ENCODE measurements around the gene MTCH1.

Gene MTCH1

DNA sequence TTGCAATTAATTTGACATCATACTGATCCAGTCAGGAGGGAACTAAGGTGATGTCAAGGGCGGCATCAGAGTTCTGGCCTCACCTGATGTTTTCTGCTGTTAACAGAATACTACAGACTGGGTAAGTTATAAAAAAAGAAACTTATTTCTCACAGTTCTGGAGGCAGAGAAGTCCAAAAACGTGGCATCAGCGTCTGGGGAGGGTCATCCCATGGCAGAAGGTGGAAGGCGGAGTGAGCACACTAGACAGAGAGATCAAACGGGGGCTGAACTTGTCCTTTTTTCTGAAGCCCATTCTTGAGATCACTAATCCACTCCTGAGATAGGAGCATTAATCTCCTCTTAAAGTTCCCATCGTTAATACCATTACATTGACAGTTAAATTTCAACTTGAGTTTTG, 3.3 kb upstream of the MTCH1 start:
- Histone ChIP-seq H3K4me3 (ENCODE audit: low read depth, low read length, poor library complexity, severe bottlenecking) (no peak overlapping the region), H3K27me3 (ENCODE audit: insufficient read depth, low read length) (no peaks in the 10 kb centered on the region), H3K4me2 (ENCODE audit: low read length) (no peak overlapping the region), H3K27ac (ENCODE audit: low read depth, low read length, poor library complexity, severe bottlenecking) (no peak overlapping the region), H3K79me2 (ENCODE audit: insufficient read depth, low read length) (peaks cover 15% of the 10 kb centered on the region), H3K9ac (ENCODE audit: low read length) (no peak overlapping the region), H3K9me3 (ENCODE audit: low read length) (no peaks in the 10 kb centered on the region), H3K36me3 (ENCODE audit: insufficient read depth, low read length) (no peaks in the 10 kb centered on the region), H3K9me2 (ENCODE audit: low read depth, low read length) (no peaks in the 10 kb centered on the region), H3F3A (ENCODE audit: insufficient read depth, low read length) (no peaks in the 10 kb centered on the region), H4K20me1 (ENCODE audit: insufficient read depth, low read length) (no peaks in the 10 kb centered on the region), H3K4me1 (ENCODE audit: insufficient read depth, low read length, severe bottlenecking) (peaks cover 17% of the 10 kb centered on the region), H2AFZ (ENCODE audit: low read length) (no peak overlapping the region)
- TF ChIP-seq EZH2 (IDR thresholded peaks at IDR 0.05; ENCODE audit: borderline replicate concordance, low read length), result no peak
- TF ChIP-seq, protein P1, sequence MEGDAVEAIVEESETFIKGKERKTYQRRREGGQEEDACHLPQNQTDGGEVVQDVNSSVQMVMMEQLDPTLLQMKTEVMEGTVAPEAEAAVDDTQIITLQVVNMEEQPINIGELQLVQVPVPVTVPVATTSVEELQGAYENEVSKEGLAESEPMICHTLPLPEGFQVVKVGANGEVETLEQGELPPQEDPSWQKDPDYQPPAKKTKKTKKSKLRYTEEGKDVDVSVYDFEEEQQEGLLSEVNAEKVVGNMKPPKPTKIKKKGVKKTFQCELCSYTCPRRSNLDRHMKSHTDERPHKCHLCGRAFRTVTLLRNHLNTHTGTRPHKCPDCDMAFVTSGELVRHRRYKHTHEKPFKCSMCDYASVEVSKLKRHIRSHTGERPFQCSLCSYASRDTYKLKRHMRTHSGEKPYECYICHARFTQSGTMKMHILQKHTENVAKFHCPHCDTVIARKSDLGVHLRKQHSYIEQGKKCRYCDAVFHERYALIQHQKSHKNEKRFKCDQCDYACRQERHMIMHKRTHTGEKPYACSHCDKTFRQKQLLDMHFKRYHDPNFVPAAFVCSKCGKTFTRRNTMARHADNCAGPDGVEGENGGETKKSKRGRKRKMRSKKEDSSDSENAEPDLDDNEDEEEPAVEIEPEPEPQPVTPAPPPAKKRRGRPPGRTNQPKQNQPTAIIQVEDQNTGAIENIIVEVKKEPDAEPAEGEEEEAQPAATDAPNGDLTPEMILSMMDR (IDR thresholded peaks at IDR 0.05; ENCODE audit: low read length), result no peak

- no peak overlapping the region for H3K27ac ChIP-seq (ENCODE audit: low read depth, low read length, poor library complexity, severe bottlenecking)
- no peaks in the 10 kb centered on the region for H3K27me3 ChIP-seq (ENCODE audit: insufficient read depth, low read length)
- TF ChIP-seq, protein P1 (IDR thresholded peaks at IDR 0.05; ENCODE audit: low read length), result no peak
- TF ChIP-seq EZH2 (IDR thresholded peaks at IDR 0.05; ENCODE audit: borderline replicate concordance, low read length), result no peak
- H4K20me1 ChIP-seq (ENCODE audit: insufficient read depth, low read length), result no peaks in the 10 kb centered on the region
- H3K9ac ChIP-seq (ENCODE audit: low read length), result peak overlapping the region; percentile 92
- H3K9me3 ChIP-seq (ENCODE audit: low read length), result no peaks in the 10 kb centered on the region
- peak overlapping the region; percentile 13; the same call in 1 of the 2 replicates for H2AFZ ChIP-seq (ENCODE audit: low read length)
- no peaks in the 10 kb centered on the region for H3F3A ChIP-seq (ENCODE audit: insufficient read depth, low read length)
- peaks cover 37% of the 10 kb centered on the region for H3K4me1 ChIP-seq (ENCODE audit: insufficient read depth, low read length, severe bottlenecking)
- no peaks in the 10 kb centered on the region for H3K9me2 ChIP-seq (ENCODE audit: low read depth, low read length)
- peak overlapping the region; percentile 83 for H3K4me2 ChIP-seq (ENCODE audit: low read length)
- peaks cover 33% of the 10 kb centered on the region for H3K79me2 ChIP-seq (ENCODE audit: insufficient read depth, low read length)
- peak overlapping the region; percentile 90 for H3K4me3 ChIP-seq (ENCODE audit: low read depth, low read length, poor library complexity, severe bottlenecking)
- H3K36me3 ChIP-seq (ENCODE audit: insufficient read depth, low read length), result no peaks in the 10 kb centered on the region
These were observed 680 bp upstream of the MTCH1 start for GRCh38 chr6:36986704-36987047.

DNA sequence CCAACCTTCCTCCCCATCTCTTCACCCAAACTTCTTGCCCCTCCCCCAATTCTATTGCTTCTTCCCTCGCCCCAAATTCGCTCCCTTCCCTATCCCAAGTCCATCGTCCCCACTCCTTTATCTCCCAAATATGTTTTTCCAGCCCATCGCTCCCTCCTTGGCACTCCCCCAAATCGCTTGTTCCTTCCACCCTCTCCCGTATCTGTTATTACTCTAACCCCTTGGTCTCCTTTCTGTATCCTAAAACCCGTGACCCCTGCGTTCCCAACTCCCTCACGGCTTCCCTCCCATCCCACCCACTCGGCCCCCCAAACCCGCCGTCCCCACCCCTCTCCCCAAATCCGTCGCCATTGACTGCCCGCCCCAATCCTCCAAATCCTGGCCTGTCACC, 584 bp downstream of the MTCH1 start:
- TF ChIP-seq EZH2 (IDR thresholded peaks at IDR 0.05; ENCODE audit: borderline replicate concordance, low read length), result no peak
- TF ChIP-seq, protein P1 (IDR thresholded peaks at IDR 0.05; ENCODE audit: low read length), result no peak
- Histone ChIP-seq H3K4me2 (ENCODE audit: low read length) (peak overlapping the region; percentile 83), H3K4me1 (ENCODE audit: insufficient read depth, low read length, severe bottlenecking) (peaks cover 49% of the 10 kb centered on the region), H4K20me1 (ENCODE audit: insufficient read depth, low read length) (no peaks in the 10 kb centered on the region), H3K9me3 (ENCODE audit: low read length) (no peaks in the 10 kb centered on the region), H3K4me3 (ENCODE audit: low read depth, low read length, poor library complexity, severe bottlenecking) (peak overlapping the region; percentile 90), H3K27ac (ENCODE audit: low read depth, low read length, poor library complexity, severe bottlenecking) (no peak overlapping the region), H3K9me2 (ENCODE audit: low read depth, low read length) (no peaks in the 10 kb centered on the region), H3K36me3 (ENCODE audit: insufficient read depth, low read length) (no peaks in the 10 kb centered on the region), H2AFZ (ENCODE audit: low read length) (no peak overlapping the region), H3K27me3 (ENCODE audit: insufficient read depth, low read length) (no peaks in the 10 kb centered on the region), H3K79me2 (ENCODE audit: insufficient read depth, low read length) (peaks cover 33% of the 10 kb centered on the region), H3K9ac (ENCODE audit: low read length) (peak overlapping the region; percentile 92), H3F3A (ENCODE audit: insufficient read depth, low read length) (no peaks in the 10 kb centered on the region)

Data from OCI-LY1 (cell line).